Measurements from ENCODE around the gene RAPSN. TPM values are rescaled to one million over a fixed set of nuclear protein-coding genes. Genes with fewer than 3 reads are reported as not detected.

RAPSN gene
- total and polyA plus RNA-seq, 2 experiments from 2014 or later, result 0.17 to 0.23 TPM

DNA sequence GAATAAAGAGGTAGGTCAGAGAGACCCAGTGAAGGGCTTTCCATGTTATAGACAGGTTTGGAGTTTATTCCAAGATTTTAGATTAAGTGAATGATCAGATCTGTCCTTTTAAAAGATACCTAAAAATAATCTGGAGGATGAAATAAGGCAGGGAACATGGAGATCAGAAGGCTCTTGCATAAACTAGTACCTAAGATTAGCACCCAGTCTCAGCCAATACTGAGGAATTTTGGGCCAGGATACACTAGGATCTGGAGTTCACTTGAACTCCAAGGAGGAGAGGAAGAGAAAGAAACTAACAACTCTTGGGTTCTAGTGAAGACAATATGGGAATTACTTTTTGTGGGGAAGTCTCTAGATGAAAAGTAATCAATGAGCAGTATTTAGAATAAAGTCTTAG is 47.9 kb upstream of the RAPSN start:
- peaks cover 2% of the 10 kb centered on the region for H3K27me3 Mint-ChIP-seq (ENCODE audit: insufficient read depth, low read depth, poor library complexity)
- Histone ChIP-seq H2AFZ (no peak overlapping the region), H4K20me1 (replicated peaks; ENCODE audit: insufficient read depth) (peaks cover 55% of the 10 kb centered on the region), H3K4me1 (ENCODE audit: insufficient read depth) (peaks cover 27% of the 10 kb centered on the region), H3K4me3 (no peak overlapping the region), H3K79me2 (replicated peaks; ENCODE audit: insufficient read depth) (peaks cover 100% of the 10 kb centered on the region), H3F3A (replicated peaks; ENCODE audit: low read depth) (no peaks in the 10 kb centered on the region), H3K27me3 (ENCODE audit: insufficient read depth) (no peaks in the 10 kb centered on the region), H3K36me3 (ENCODE audit: insufficient read depth) (no peaks in the 10 kb centered on the region), H3K27ac (ENCODE audit: low read depth) (peak overlapping the region; percentile 42), H3K9me2 (ENCODE audit: insufficient read depth) (no peaks in the 10 kb centered on the region), H3K4me2 (0 out of 2 replicates have a peak overlapping the region, but pooled peaks have one; percentile 27)
- DNase-seq (ENCODE audit: low spot score), result no peak
- H3K4me3 Mint-ChIP-seq, result no peak overlapping the region
- H3K27ac Mint-ChIP-seq, result no peak overlapping the region
- H3K4me1 Mint-ChIP-seq, result peaks cover 28% of the 10 kb centered on the region
- TF ChIP-seq ZNF331 (CRISPR knock-in tag; IDR thresholded peaks at IDR 0.05; ENCODE audit: low read depth) (no peak), POLR2AphosphoS5 (IDR thresholded peaks at IDR 0.05; ENCODE audit: low read depth) (no peak), ZNF114 (CRISPR knock-in tag; IDR thresholded peaks at IDR 0.05) (no peak), STAT1 (IDR thresholded peaks at IDR 0.05; ENCODE audit: unreplicated experiment) (no peak), JUNB (IDR thresholded peaks at IDR 0.05; ENCODE audit: unreplicated experiment) (no peak), CREB1 (CRISPR knock-in tag; IDR thresholded peaks at IDR 0.05; ENCODE audit: low read depth) (no peak), EZH2phosphoT487 (IDR thresholded peaks at IDR 0.05; ENCODE audit: unreplicated experiment) (no peak)
- TF ChIP-seq, protein P1, sequence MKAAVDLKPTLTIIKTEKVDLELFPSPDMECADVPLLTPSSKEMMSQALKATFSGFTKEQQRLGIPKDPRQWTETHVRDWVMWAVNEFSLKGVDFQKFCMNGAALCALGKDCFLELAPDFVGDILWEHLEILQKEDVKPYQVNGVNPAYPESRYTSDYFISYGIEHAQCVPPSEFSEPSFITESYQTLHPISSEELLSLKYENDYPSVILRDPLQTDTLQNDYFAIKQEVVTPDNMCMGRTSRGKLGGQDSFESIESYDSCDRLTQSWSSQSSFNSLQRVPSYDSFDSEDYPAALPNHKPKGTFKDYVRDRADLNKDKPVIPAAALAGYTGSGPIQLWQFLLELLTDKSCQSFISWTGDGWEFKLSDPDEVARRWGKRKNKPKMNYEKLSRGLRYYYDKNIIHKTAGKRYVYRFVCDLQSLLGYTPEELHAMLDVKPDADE (IDR thresholded peaks at IDR 0.05), result no peak
- TF ChIP-seq, protein P2, sequence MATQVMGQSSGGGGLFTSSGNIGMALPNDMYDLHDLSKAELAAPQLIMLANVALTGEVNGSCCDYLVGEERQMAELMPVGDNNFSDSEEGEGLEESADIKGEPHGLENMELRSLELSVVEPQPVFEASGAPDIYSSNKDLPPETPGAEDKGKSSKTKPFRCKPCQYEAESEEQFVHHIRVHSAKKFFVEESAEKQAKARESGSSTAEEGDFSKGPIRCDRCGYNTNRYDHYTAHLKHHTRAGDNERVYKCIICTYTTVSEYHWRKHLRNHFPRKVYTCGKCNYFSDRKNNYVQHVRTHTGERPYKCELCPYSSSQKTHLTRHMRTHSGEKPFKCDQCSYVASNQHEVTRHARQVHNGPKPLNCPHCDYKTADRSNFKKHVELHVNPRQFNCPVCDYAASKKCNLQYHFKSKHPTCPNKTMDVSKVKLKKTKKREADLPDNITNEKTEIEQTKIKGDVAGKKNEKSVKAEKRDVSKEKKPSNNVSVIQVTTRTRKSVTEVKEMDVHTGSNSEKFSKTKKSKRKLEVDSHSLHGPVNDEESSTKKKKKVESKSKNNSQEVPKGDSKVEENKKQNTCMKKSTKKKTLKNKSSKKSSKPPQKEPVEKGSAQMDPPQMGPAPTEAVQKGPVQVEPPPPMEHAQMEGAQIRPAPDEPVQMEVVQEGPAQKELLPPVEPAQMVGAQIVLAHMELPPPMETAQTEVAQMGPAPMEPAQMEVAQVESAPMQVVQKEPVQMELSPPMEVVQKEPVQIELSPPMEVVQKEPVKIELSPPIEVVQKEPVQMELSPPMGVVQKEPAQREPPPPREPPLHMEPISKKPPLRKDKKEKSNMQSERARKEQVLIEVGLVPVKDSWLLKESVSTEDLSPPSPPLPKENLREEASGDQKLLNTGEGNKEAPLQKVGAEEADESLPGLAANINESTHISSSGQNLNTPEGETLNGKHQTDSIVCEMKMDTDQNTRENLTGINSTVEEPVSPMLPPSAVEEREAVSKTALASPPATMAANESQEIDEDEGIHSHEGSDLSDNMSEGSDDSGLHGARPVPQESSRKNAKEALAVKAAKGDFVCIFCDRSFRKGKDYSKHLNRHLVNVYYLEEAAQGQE (IDR thresholded peaks at IDR 0.05; ENCODE audit: unreplicated experiment), result no peak
- TF ChIP-seq, protein P3, sequence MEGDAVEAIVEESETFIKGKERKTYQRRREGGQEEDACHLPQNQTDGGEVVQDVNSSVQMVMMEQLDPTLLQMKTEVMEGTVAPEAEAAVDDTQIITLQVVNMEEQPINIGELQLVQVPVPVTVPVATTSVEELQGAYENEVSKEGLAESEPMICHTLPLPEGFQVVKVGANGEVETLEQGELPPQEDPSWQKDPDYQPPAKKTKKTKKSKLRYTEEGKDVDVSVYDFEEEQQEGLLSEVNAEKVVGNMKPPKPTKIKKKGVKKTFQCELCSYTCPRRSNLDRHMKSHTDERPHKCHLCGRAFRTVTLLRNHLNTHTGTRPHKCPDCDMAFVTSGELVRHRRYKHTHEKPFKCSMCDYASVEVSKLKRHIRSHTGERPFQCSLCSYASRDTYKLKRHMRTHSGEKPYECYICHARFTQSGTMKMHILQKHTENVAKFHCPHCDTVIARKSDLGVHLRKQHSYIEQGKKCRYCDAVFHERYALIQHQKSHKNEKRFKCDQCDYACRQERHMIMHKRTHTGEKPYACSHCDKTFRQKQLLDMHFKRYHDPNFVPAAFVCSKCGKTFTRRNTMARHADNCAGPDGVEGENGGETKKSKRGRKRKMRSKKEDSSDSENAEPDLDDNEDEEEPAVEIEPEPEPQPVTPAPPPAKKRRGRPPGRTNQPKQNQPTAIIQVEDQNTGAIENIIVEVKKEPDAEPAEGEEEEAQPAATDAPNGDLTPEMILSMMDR (conservative IDR thresholded peaks at IDR 0.05; ENCODE audit: low read depth in 2 of 2), result no peak
- TF ChIP-seq, protein P4, sequence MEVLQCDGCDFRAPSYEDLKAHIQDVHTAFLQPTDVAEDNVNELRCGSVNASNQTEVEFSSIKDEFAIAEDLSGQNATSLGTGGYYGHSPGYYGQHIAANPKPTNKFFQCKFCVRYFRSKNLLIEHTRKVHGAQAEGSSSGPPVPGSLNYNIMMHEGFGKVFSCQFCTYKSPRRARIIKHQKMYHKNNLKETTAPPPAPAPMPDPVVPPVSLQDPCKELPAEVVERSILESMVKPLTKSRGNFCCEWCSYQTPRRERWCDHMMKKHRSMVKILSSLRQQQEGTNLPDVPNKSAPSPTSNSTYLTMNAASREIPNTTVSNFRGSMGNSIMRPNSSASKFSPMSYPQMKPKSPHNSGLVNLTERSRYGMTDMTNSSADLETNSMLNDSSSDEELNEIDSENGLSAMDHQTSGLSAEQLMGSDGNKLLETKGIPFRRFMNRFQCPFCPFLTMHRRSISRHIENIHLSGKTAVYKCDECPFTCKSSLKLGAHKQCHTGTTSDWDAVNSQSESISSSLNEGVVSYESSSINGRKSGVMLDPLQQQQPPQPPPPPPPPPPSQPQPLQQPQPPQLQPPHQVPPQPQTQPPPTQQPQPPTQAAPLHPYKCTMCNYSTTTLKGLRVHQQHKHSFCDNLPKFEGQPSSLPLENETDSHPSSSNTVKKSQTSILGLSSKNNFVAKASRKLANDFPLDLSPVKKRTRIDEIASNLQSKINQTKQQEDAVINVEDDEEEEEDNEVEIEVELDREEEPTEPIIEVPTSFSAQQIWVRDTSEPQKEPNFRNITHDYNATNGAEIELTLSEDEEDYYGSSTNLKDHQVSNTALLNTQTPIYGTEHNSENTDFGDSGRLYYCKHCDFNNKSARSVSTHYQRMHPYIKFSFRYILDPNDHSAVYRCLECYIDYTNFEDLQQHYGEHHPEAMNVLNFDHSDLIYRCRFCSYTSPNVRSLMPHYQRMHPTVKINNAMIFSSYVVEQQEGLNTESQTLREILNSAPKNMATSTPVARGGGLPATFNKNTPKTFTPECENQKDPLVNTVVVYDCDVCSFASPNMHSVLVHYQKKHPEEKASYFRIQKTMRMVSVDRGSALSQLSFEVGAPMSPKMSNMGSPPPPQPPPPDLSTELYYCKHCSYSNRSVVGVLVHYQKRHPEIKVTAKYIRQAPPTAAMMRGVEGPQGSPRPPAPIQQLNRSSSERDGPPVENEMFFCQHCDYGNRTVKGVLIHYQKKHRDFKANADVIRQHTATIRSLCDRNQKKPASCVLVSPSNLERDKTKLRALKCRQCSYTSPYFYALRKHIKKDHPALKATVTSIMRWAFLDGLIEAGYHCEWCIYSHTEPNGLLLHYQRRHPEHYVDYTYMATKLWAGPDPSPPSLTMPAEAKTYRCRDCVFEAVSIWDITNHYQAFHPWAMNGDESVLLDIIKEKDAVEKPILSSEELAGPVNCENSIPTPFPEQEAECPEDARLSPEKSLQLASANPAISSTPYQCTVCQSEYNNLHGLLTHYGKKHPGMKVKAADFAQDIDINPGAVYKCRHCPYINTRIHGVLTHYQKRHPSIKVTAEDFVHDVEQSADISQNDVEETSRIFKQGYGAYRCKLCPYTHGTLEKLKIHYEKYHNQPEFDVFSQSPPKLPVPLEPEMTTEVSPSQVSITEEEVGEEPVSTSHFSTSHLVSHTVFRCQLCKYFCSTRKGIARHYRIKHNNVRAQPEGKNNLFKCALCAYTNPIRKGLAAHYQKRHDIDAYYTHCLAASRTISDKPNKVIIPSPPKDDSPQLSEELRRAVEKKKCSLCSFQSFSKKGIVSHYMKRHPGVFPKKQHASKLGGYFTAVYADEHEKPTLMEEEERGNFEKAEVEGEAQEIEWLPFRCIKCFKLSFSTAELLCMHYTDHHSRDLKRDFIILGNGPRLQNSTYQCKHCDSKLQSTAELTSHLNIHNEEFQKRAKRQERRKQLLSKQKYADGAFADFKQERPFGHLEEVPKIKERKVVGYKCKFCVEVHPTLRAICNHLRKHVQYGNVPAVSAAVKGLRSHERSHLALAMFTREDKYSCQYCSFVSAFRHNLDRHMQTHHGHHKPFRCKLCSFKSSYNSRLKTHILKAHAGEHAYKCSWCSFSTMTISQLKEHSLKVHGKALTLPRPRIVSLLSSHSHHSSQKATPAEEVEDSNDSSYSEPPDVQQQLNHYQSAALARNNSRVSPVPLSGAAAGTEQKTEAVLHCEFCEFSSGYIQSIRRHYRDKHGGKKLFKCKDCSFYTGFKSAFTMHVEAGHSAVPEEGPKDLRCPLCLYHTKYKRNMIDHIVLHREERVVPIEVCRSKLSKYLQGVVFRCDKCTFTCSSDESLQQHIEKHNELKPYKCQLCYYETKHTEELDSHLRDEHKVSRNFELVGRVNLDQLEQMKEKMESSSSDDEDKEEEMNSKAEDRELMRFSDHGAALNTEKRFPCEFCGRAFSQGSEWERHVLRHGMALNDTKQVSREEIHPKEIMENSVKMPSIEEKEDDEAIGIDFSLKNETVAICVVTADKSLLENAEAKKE (CRISPR knock-in tag; IDR thresholded peaks at IDR 0.05), result no peak
- H3K36me3 Mint-ChIP-seq (ENCODE audit: low read depth), result peaks cover 14% of the 10 kb centered on the region; the same call in 2 of the 3 replicates
- no peaks in the 10 kb centered on the region for H3K9me3 Mint-ChIP-seq
- ATAC-seq, result no peak
